NB4 (cell line): ENCODE data around the gene RINL.

Experiments used
- DNase-seq: peaks from one replicate; pipeline ENCODE4 v3.0.0; 2010; ENCODE audit warnings: low read depth
- H3K4me3 ChIP-seq: one replicate; pipeline ENCODE4 v1.5.1; 2011; ENCODE audit warnings: mild to moderate bottlenecking, low read depth, low read length, moderate library complexity
- CTCF ChIP-seq: IDR thresholded peaks from one replicate; pipeline ENCODE4 v1.5.1; 2012; ENCODE audit warnings: low read depth, low read length
- MAX ChIP-seq: IDR thresholded peaks from 2 replicates; pipeline ENCODE4 v1.6.1; 2011; ENCODE audit warnings: low read depth, low read length
- MYC ChIP-seq: IDR thresholded peaks from 2 replicates; pipeline ENCODE4 v1.6.1; 2011; ENCODE audit warnings: low read depth, low read length
- POLR2A ChIP-seq: IDR thresholded peaks from 2 replicates; pipeline ENCODE4 v1.6.1; 2011; ENCODE audit warnings: mild to moderate bottlenecking; ENCODE audit not compliant: insufficient read length; ENCODE audit errors: extremely low read depth

Gene RINL

GRCh38 chr19:38905620-38906019, 27.5 kb upstream of the RINL start:
- no peak for TF ChIP-seq MYC
- no peak for TF ChIP-seq CTCF
- no peak for TF ChIP-seq POLR2A
- no peak for TF ChIP-seq MAX
- DNase-seq = no peak

GRCh38 chr19:38904581-38905539, 26.8 kb upstream of the RINL start:
- TF ChIP-seq MYC (no peak), CTCF (no peak), POLR2A (no peak), MAX (no peak)
- H3K4me3 ChIP-seq = no peak overlapping the region
- DNase-seq = no peak

More at GRCh38 chr19:38905620-38906019, 27.5 kb upstream of the RINL start:
- H3K4me3 ChIP-seq = no peak overlapping the region

- no peak for DNase-seq
- TF ChIP-seq POLR2A (no peak), MYC (no peak), CTCF (no peak), MAX (no peak)
- H3K4me3 ChIP-seq = no peak overlapping the region
Measured at GRCh38 chr19:38901683-38902082, 23.6 kb upstream of the RINL start.

- TF ChIP-seq MYC (no peak), POLR2A (no peak), MAX (no peak), CTCF (no peak)
- no peak for DNase-seq
Measured at GRCh38 chr19:38900743-38901190, 22.7 kb upstream of the RINL start.

GRCh38 chr19:38900202-38900629, 22.1 kb upstream of the RINL start:
- no peak for TF ChIP-seq POLR2A
- no peak for TF ChIP-seq MAX
- no peak for TF ChIP-seq CTCF
- TF ChIP-seq MYC = no peak
- DNase-seq = no peak
- peak overlapping the region; percentile 92 for H3K4me3 ChIP-seq

More at GRCh38 chr19:38900743-38901190, 22.7 kb upstream of the RINL start:
- peak overlapping the region; percentile 92 for H3K4me3 ChIP-seq
